ENCODE results near the gene DMTF1. TPM values are rescaled to one million over a fixed set of nuclear protein-coding genes. Genes with fewer than 3 reads are reported as not detected.

DMTF1 gene
- total RNA-seq, 2 experiments from 2014 or later: 63.0 to 65.1 TPM

Other genes starting within 250 kb of the DMTF1 start
- 1 to 10 TPM; 2.8 to 3.1 TPM for gene ELAPOR2, start 92.8 kb upstream of the DMTF1 start, total RNA-seq
- 10 to 100 TPM; 67.0 to 67.2 TPM for gene TMEM243, start 67.3 kb downstream of the DMTF1 start, total RNA-seq
- 1 to 10 TPM; 7.2 to 7.3 TPM for gene CROT, start 193.2 kb downstream of the DMTF1 start, total RNA-seq

Measured in activated CD8-positive, alpha-beta T cell treated with anti-CD3 and anti-CD28 coated beads for 36 hours (primary cell).